ENCODE results near the gene LYPD4.

DNA sequence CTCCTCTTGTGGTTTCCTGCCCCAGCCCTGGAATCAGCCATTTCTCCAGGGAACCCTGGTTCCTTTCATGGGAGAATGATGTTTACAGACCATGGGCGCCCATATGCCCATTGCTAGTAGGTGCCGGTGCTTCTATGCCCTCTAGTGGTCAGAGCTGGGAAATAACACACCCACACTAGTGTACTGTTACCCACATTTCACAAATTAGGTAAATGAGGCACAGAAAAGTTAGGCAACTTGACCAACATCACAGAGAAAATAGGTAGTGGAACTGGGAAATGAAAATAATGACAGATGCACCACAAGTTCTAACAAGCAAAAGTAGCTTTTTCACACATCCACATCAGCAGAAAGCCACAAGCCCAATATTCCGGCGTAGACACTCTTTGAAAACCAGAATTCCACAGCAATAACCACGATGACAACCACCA is 49.4 kb downstream of the LYPD4 start:
- no peak for TF ChIP-seq EZH2 (optimal IDR thresholded peaks at IDR 0.05; ENCODE audit: low read depth, low read length)
- peak; percentile 82 for TF ChIP-seq CTCF (IDR thresholded peaks at IDR 0.05; ENCODE audit: low read length)
- TF ChIP-seq EZH2phosphoT487 (IDR thresholded peaks at IDR 0.05; ENCODE audit: low read length), result no peak
